Stimulated activated CD8-positive, alpha-beta memory T cell treated with anti-CD3 and anti-CD28 coated beads, Interleukin-15, amount 100 ng/mL, for 24 hours (primary cell): ENCODE results near the gene CDKN2AIP.
A peak's percentile ranks its signal among the peaks of the same experiment; 100 is the strongest.
"Not testable (repeated sequence)": the region's sequence is repeated elsewhere in the genome, so short reads cannot be mapped to it uniquely, and the experiment has no call there.

Experiments used
- DNase-seq: peaks from one replicate; pipeline ENCODE4 v3.0.0-alpha.2; 2020; ENCODE audit warnings: low read depth

Gene CDKN2AIP

GRCh38 chr4:183413234-183414200 lies 30.9 kb upstream of the CDKN2AIP start:
- no peak for DNase-seq

DNA sequence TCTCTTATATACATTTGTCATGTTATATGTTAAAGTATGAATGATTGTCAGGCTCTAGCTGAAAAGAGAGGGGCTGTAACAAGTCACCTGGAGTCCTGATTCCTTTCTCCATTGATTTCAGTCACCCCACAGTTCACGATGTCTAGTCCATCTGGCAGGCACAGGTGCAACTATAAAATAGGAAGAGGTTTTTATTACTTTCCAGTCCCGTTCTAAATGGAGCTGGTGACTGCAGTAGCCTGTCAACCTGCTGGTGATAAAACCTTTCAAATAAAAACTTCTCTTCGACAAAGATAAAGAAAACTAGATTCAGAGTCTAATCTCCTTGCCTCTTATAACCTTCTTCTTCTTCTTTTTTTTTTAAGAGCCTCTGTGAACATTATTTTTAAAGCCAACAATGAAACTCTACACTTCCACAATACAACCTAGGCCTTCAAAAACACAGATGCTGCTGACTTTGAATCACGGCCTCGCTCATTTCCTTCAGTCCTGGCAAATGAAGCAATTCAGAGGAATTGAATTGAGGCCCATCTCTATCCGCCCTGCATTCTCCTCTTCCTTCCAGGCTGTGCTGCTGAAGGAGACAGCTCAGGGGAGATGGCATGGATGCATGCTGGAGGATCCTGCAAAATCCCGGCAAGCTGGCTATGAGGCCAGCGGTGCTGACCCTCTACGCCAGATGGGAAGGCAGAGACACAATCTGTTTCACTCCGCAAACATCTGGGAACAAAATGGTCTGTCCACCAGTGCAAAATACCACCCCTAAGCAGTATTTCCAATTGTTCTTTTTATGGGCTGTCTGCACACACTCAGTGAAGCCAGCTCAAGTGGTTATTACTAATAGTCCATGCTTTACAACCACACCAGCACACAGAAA lies 27.3 kb upstream of the CDKN2AIP start:
- DNase-seq, result no peak

DNA sequence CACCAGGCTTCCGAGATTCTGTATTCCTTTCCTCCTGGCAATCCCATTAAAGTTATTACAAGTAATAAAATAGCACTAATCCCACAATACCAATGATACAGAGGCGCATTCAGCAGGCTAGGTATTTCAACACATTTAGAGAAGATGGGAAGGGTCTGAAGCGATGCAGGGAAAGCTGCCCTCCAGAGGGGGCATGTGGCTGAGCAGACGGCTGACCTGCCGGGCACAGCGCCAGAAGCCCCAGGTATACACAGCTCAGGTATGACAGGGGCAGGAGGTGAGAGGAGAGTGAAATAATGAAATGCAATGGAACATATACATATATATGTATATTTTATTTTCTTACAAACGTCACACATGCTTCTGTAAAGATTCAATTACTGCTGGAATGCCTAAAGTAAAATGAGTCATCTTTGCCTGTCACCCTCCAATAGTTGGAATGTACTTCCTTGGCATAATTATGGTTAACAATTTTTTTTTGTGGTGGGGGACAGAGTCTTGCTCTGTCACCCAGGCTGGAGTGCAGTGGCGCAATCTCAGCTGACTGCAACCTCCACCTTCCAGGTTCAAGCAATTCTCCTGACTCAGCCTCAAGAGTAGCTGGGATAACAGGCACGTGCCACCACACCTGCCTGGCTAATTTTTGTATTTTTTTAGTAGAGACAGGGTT lies 21.3 kb upstream of the CDKN2AIP start:
- DNase-seq, result no peak

GRCh38 chr4:183424109-183424744 lies 20.2 kb upstream of the CDKN2AIP start:
- no peak for DNase-seq

DNA sequence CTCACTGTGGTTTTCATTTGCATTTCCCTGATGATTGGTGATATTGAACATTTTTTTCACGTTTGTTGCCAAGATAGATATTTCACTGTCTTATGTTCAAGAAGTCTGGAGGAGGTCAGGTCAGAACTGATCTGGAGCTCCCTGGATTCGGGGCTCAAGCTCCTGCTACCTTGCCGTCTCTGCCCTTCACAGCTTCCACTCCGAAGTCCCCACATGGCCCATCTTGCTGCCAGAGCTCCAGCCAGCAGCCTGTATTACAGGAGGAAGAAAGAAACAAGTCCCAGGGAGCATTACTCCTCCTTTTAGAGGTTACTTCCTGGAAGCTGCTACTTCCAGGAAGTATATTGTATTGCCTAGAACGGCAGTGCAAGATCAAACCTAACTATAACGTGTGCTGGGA lies 17.9 kb upstream of the CDKN2AIP start:
- DNase-seq, result no peak

GRCh38 chr4:183429489-183429888 lies 14.9 kb upstream of the CDKN2AIP start:
- DNase-seq, result no peak

GRCh38 chr4:183430317-183430993 lies 14.0 kb upstream of the CDKN2AIP start:
- DNase-seq, result no peak

DNA sequence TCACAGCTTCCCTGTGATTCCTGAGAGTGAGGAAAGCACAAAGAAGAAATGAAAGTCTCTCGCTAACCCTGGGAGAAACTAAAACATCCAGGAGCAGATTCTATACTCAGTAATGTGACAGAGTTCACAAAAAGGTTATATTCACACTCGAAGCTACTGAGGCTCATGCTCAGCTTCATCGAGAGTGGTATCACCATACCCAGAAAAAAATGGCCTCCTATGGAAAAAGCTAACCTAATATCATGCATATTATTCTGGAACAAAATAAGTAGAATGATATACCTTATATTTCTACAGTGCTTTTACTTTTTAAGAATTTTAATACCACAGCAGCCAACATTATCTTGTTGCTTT lies 13.5 kb upstream of the CDKN2AIP start:
- no peak for DNase-seq

DNA sequence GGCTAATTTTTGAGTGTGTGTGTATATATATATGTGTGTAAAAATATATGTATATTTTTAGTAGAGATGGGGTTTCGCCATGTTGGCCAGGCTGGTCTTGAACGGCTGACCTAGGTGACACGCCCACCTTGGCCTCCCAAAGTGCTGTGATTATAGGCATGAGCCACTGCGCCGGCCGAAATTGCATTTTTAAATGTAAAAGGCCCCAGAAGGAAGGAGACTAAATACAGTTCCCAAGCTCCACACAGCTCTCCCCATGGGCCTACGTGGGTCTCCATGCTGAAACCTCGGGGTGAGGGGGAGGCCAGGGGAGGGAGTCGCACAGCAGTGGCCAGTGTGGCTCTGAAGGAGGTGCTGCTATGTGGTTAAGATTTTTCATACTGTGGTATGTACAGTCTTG lies 12.8 kb upstream of the CDKN2AIP start:
- DNase-seq, result no peak

- not testable (repeated sequence) for DNase-seq
These were observed 11.3 kb upstream of the CDKN2AIP start for GRCh38 chr4:183433183-183433582.

- DNase-seq, result no peak
These were observed 10.2 kb upstream of the CDKN2AIP start for GRCh38 chr4:183434264-183434663.

DNA sequence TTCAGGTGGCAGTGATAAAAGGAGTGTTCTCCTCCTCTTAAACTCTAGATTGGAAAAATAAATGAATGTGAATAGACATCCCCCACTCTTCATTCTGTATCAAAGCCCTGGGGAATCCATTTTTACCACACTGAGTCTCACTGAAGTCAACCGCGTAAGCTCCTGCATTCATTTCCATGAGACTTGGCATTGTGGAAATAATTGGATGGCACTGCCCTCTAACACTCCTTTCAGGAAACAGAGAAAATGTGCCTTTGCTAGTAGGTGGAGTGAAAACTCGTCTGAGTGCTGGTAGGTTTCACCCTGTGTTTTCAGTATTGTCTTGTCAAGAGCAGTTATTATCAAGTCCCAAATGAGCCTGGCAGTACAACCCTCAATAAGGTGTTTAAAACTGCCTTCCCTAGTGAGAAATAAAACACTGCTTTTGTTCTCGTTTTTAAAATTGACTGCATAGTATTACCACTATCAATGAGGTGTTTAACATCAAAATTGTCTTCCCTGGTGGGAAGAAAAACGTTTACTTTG lies 9.7 kb upstream of the CDKN2AIP start:
- no peak for DNase-seq

DNA sequence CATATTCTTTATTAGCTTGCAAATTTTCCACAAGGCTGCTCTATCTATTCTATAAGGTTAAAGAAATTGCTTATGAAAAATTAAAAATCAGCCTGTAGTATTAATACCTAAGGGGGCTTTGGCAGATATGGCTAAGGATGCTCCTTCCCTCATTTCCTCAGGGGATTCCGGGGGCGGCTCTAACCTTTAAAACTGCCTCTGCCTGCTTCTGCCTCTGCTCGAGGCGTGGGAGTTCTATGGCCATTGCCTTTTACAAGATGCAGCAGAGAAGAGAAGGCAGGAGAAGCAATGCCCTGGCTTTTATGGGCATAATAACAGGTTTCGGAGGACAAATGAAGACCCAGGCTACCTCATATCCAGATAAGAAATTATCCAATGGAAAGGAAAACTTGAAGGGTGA lies 8.6 kb upstream of the CDKN2AIP start:
- DNase-seq, result no peak

- no peak for DNase-seq
These were observed 8.0 kb upstream of the CDKN2AIP start for GRCh38 chr4:183436417-183436816.

- DNase-seq, result no peak
These were observed 7.0 kb upstream of the CDKN2AIP start for GRCh38 chr4:183437452-183437851.

GRCh38 chr4:183438458-183439113 lies 5.8 kb upstream of the CDKN2AIP start:
- no peak for DNase-seq

DNA sequence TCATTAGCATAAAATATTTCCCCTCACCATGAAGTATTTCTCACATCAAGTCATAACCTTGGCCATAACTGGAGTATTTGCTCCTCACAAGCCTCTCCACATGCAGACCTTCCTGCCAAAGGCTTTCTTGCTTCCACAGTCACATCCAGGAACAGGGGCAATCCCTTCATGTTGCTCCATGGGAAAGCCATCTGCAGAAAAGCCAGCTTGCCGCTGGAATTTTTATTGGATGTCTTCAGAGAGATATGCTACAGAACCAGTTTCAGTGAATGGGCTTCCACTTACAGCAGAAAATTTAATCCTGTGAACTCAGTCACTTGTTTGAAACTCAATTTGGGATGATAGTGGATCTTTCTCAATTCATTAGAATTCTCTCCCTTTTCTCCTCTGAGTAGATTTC lies 3.2 kb upstream of the CDKN2AIP start:
- no peak for DNase-seq

- peak; percentile 20 for DNase-seq
These were observed 702 bp upstream of the CDKN2AIP start for GRCh38 chr4:183443655-183444213.

DNA sequence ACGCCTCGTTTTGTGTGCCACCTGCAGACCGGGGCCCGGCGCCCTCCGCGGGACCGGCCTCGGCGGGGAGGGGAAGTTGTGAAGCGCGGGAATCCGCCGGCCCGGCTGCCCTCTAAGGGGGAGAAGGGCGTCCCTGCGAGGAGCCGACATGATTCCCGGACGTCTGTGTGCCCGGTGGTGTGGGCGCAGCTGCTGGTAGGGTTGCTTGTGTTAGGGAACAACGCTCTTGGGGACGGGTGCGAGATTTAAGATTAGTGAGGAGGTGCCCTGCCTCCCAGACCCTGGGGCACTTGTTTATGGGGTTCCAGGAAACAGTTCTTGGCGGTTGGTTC lies 627 bp downstream of the CDKN2AIP start:
- peak; percentile 22 for DNase-seq

- DNase-seq, result no peak
These were observed 3.2 kb downstream of the CDKN2AIP start for GRCh38 chr4:183447646-183448045.
